IMR-90 (cell line): Measurements from ENCODE around the gene RAB11FIP3.

Experiments
- CEBPB ChIP-seq: IDR thresholded peaks from 2 replicates; pipeline ENCODE4 v1.6.1; 2012; ENCODE audit warnings: low read depth, low read length, improper control_type of control experiment
- POLR2A ChIP-seq: IDR thresholded peaks from 2 replicates; pipeline ENCODE4 v1.6.1; 2012; ENCODE audit warnings: mild to moderate bottlenecking, low read depth, low read length
- RFX5 ChIP-seq: IDR thresholded peaks from 2 replicates; pipeline ENCODE4 v1.8.0; 2012; ENCODE audit warnings: low read depth, mild to moderate bottlenecking, low read length, moderate library complexity
- TF ChIP-seq, protein P1 (sequence below): conservative IDR thresholded peaks from 2 replicates; pipeline ENCODE4 v1.5.1; 2012; ENCODE audit warnings: mild to moderate bottlenecking, low read depth, low read length, improper control_type of control experiment

DNA sequence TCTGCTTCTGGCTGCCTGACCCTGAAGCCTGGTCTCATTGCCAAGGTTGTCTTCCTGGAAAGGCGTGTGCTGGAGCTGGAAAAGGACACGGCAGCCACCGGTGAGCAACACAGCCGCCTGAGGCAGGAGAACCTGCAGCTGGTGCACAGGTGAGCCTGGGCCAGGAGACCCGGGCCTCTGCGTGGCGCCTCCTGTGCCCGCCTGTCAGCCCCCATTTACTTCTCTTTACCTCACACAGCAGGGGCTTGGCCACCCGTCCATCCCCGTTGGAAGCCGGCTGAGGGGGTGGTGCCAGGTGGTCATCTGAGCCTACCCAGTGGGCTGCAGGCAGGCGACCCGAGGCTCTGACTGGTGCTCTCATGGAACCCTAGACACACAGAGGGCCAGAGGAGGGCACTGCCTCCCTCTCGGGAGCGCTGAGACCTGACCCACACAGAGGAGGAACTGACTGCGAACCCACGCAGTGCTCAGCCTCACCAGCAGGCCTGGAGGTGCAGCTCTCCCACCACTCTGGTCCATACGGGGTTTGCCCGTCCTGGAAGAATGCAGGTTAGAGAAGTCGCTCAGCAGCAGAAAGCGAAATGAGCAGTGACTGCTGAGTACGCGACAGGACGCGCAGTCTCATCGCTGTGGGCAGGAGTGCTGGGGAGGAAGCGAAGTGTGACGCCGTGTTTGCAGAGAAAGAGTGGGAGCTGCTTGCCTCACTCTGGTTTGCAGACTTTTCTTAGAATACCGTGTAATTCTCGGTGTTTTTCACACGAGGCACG is 80.2 kb downstream of the RAB11FIP3 start:
- TF ChIP-seq POLR2A (no peak), RFX5 (no peak), CEBPB (no peak)
- TF ChIP-seq, protein P1, sequence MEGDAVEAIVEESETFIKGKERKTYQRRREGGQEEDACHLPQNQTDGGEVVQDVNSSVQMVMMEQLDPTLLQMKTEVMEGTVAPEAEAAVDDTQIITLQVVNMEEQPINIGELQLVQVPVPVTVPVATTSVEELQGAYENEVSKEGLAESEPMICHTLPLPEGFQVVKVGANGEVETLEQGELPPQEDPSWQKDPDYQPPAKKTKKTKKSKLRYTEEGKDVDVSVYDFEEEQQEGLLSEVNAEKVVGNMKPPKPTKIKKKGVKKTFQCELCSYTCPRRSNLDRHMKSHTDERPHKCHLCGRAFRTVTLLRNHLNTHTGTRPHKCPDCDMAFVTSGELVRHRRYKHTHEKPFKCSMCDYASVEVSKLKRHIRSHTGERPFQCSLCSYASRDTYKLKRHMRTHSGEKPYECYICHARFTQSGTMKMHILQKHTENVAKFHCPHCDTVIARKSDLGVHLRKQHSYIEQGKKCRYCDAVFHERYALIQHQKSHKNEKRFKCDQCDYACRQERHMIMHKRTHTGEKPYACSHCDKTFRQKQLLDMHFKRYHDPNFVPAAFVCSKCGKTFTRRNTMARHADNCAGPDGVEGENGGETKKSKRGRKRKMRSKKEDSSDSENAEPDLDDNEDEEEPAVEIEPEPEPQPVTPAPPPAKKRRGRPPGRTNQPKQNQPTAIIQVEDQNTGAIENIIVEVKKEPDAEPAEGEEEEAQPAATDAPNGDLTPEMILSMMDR: no peak
